KG1 (cell line): ENCODE measurements around the gene TFCP2L1.

ENCODE experiments used
- DNase-seq: peaks from one replicate; lab custom pipeline; 2025; lab: John Stamatoyannopoulos, UW

TFCP2L1 gene

DNA sequence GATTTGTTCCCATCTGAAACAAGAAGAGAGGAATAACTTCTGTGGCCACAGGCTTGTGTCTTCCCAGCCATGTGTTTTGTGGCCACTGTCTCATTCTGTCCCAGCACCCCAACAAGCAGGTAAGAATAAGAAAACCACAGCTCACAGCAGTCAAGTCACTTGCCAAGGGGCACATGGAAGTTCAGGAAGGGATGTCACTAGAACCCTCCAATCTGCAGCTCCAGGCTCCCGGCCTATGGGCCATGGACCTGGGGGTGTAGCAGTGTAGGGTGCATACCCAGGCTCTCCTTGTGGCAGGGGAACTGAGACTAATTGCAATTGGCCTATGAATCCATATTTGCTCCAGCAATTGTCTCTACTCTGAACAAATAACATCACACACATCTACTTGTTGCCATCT lies 112.5 kb downstream of the TFCP2L1 start:
- DNase-seq, result no peak

- no peak for DNase-seq
Observed at GRCh38 chr2:121171625-121172119, 113.3 kb downstream of the TFCP2L1 start.

GRCh38 chr2:121170577-121170976 lies 114.4 kb downstream of the TFCP2L1 start:
- no peak for DNase-seq

GRCh38 chr2:121167411-121167810 lies 117.6 kb downstream of the TFCP2L1 start:
- no peak for DNase-seq
